NCI-H345 treated with DMSO at 0.1 percent for 48 hours (cell line): ENCODE data around the gene SPINDOC.
"Not testable (repeated sequence)": the region's sequence is repeated elsewhere in the genome, so short reads cannot be mapped to it uniquely, and the experiment has no call there.

Experiments
- DNase-seq: peaks from one replicate; lab custom pipeline; 2025; ENCODE audit not compliant: unreplicated experiment; lab: John Stamatoyannopoulos, UW

The SPINDOC gene

GRCh38 chr11:63813035-63813562, at the start of gene SPINDOC:
TSS of gene SPINDOC (plus strand) at chr11:63813456. CDS start at chr11:63813687, 231 bp downstream.
- DNase-seq: peak; percentile 68

GRCh38 chr11:63763496-63764339, 49.5 kb upstream of the SPINDOC start:
- no peak for DNase-seq

GRCh38 chr11:63764340-63764678, 48.9 kb upstream of the SPINDOC start:
- no peak for DNase-seq

GRCh38 chr11:63764679-63765647, 48.3 kb upstream of the SPINDOC start:
- DNase-seq: no peak

- no peak for DNase-seq
Measured at GRCh38 chr11:63765688-63766241, 47.5 kb upstream of the SPINDOC start.

- DNase-seq: no peak
Measured at GRCh38 chr11:63766531-63767235, 46.6 kb upstream of the SPINDOC start.

GRCh38 chr11:63767267-63767564, 46.0 kb upstream of the SPINDOC start:
- DNase-seq: no peak

- peak; percentile 77 for DNase-seq
Measured at GRCh38 chr11:63767565-63768236, 45.6 kb upstream of the SPINDOC start.

- peak; percentile 26 for DNase-seq
Measured at GRCh38 chr11:63768237-63769041, 44.8 kb upstream of the SPINDOC start, which contains the start of gene ZFTA. TSS of gene ZFTA (minus strand) at chr11:63768775. CDS start at chr11:63768622, 153 bp downstream.

GRCh38 chr11:63769042-63769713, 44.1 kb upstream of the SPINDOC start:
- DNase-seq: no peak

GRCh38 chr11:63769714-63770455, 43.4 kb upstream of the SPINDOC start:
- DNase-seq: peak; percentile 20

GRCh38 chr11:63770763-63771162, 42.5 kb upstream of the SPINDOC start:
- DNase-seq: no peak

- not testable (repeated sequence) for DNase-seq
Measured at GRCh38 chr11:63771741-63772318, 41.4 kb upstream of the SPINDOC start.

GRCh38 chr11:63775191-63775590, 38.1 kb upstream of the SPINDOC start:
- DNase-seq: no peak

GRCh38 chr11:63779039-63779438, 34.2 kb upstream of the SPINDOC start:
- no peak for DNase-seq

- no peak for DNase-seq
Measured at GRCh38 chr11:63782749-63783148, 30.5 kb upstream of the SPINDOC start.

GRCh38 chr11:63783925-63784592, 29.2 kb upstream of the SPINDOC start:
- DNase-seq: no peak
